Muscle layer of duodenum (tissue), 2 donors: ENCODE measurements around the gene SLC12A7.
A peak's percentile ranks its signal among the peaks of the same experiment; 100 is the strongest.

Experiments used
- H3K27ac ChIP-seq: one replicate; pipeline ENCODE4 v1.7.0; 2013; ENCODE audit warnings: mild to moderate bottlenecking, low read length
- H3K27me3 ChIP-seq: one replicate; pipeline ENCODE4 v1.7.0; 2013; ENCODE audit warnings: low read depth, mild to moderate bottlenecking, control low read depth, low read length
- H3K36me3 ChIP-seq, 2 donors: one replicate each; pipeline ENCODE4 v1.7.0; 2013; ENCODE audit warnings: low read length in 2 of 2, control low read depth in 1 of 2, mild to moderate bottlenecking in 1 of 2; ENCODE audit not compliant: insufficient read depth in 2 of 2, control insufficient read depth in 1 of 2
- H3K4me1 ChIP-seq, 2 donors: one replicate each; pipeline ENCODE4 v1.7.0; 2013; ENCODE audit warnings: low read length in 2 of 2, mild to moderate bottlenecking in 2 of 2, control low read depth in 1 of 2, moderate library complexity in 1 of 2; ENCODE audit not compliant: insufficient read depth in 2 of 2, control insufficient read depth in 1 of 2
- H3K4me3 ChIP-seq, 2 donors: one replicate each; pipeline ENCODE4 v1.7.0; 2013; ENCODE audit warnings: low read length in 2 of 2, low read depth in 1 of 2, mild to moderate bottlenecking in 1 of 2
- H3K9me3 ChIP-seq, 2 donors: one replicate each; pipeline ENCODE4 v1.7.0; 2013; ENCODE audit warnings: low read length in 2 of 2, control low read depth in 1 of 2, mild to moderate bottlenecking in 1 of 2; ENCODE audit not compliant: control insufficient read depth in 1 of 2
- donor health status: healthy.

Gene SLC12A7

DNA sequence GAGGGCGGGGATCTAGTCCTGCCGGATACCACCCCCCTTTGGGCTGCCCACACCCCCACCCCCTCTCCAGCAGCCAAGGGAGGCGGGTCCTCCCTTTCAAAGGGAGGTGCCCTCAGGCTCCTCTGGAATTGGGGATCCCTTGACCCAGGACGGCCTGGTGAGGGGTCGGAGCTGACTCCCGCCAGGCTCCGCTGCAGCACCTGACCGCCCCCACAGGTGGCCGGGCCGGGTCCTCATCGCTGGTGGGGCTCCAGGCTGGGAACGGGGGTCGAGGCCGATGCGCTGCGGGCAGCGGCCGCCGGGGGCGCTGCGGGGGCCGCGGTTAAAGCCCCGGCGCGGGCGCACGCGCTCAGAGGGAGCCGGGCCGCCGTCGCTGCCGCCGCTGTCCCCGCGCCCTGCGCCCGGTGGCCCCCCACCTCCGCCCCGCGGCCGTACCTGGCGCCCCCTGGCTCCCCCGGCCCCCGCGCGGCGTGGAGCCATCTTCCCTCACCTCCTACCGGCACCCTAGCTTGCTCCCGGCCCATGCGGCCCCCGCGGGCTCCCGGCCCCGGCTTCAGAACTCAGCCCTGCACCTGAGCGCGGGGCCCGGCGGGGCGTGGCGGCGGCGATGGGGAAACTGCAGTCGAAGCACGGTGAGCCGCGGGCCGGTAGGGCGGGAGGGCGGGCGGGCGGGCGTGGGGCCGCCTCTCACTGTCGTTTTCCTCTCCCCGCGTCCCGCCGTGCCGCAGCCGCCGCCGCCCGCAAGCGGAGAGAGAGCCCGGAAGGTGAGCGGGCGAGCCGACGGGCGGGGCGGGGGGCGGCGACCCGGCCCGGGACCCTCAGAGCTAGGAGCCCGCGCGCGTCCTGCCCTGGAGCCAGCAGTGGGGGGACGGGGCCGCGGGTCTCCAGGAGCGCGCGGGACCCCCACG, 103.2 kb downstream of the SLC12A7 start, which contains the start of gene NKD2:
NKD2 (plus strand) TSS at position 352 of the 908 bp plus-strand sequence; CDS start at position 608, 256 bp downstream.
- H3K27ac ChIP-seq, result no peak within 1 kb of the TSS
- peaks cover 0 to 38% of the 10 kb centered on the region in 2 donors for H3K4me1 ChIP-seq
- H3K9me3 ChIP-seq, result no peaks in the 10 kb centered on the region
- peaks cover 20% of the 10 kb centered on the region for H3K27me3 ChIP-seq
- no peaks in the 10 kb centered on the region for H3K36me3 ChIP-seq
- H3K4me3 ChIP-seq, result peak within 1 kb of the TSS; percentile 37 to 64

DNA sequence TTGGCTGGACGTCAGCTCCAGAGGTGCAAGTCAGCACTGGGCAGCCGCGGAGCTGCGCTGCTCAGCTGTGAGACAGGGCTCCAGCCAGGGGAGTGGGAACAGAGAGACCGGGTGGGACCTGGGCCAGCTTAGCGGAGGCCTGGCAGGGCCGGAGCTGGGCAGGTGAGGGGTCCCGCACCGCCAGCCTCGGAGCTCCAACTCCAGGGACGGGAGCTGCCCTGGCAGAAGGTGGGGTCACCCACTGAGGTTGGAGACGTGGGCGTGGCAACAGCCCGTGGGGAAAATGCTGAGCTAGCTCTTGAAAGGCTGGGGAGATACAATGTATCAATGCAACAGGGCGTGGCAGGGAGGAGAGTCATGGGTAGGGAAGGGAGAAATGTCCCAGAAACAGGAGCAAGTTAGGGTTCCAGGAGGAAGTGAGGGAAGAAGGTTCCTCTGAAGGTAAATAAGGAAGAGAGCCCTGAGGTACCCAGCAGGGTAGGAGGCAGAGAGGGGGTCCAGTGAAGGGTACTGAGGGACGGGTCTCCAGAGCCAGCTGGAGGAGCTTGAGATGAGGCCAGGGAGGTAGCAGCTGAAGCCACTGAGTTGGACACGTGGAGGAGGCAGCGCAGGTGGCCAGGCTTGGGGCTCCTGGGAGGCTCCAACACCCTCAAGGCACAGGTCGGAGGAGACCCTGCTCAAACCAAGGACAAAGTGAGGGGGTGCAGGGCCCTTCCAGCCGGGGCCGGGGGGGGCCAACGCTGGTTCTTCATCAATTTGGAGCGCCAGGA, 104.0 kb downstream of the SLC12A7 start:
- Histone ChIP-seq H3K36me3 (no peaks in the 10 kb centered on the region), H3K4me3 (peak overlapping the region in 1 of 2 donors; percentile 64), H3K4me1 (peaks cover 0 to 38% of the 10 kb centered on the region in 2 donors), H3K27ac (no peak overlapping the region), H3K27me3 (peaks cover 20% of the 10 kb centered on the region), H3K9me3 (no peaks in the 10 kb centered on the region)

DNA sequence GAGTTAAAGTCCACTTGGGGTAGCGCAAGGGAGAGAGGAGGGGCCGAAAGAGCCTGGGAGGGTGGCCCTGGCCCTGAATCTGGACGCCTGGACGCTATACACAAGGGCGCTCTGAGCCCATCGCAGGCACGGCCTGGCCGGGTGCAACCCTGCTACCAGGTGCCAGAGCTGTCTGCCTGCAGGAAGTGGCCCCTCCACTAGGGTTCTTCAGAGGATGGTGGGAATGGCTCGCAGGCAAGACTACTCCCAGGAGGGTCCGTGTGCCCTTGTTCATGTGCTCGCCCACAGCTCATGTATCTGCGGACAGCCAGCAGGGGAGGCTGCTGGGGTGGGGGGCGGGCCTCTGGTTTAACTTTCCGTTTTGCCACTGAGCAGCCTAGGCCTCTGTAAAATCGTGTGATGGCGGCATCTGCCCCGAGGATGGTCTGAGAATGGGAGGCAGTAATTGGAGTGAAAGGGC, 104.6 kb downstream of the SLC12A7 start:
- Histone ChIP-seq H3K36me3 (no peaks in the 10 kb centered on the region), H3K9me3 (no peaks in the 10 kb centered on the region), H3K4me3 (no peak overlapping the region), H3K27ac (no peak overlapping the region), H3K4me1 (peaks cover 0 to 38% of the 10 kb centered on the region in 2 donors), H3K27me3 (peaks cover 20% of the 10 kb centered on the region)

DNA sequence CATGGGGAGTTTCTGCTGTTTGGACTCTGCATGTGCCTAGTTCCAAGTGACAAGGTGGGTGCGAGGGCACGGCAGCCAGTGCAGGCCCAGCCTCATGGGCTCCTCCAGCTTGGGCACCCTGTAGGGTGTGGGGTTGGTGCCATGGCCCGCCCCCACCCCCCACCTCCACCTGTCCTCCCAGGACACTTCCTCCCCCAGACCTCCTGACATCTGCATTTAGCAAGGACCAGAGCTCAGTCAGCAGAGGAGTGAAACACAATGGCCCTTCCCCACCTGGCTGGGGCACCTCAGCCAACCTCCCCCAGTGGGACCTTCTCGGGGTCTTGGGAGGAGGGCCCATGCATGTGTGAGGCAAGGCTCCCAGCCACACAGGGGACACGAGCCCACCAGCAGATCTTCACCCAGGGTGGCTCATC, 105.2 kb downstream of the SLC12A7 start:
- H3K36me3 ChIP-seq, result no peaks in the 10 kb centered on the region
- peaks cover 20% of the 10 kb centered on the region for H3K27me3 ChIP-seq
- no peak overlapping the region for H3K27ac ChIP-seq
- H3K9me3 ChIP-seq, result no peaks in the 10 kb centered on the region
- peaks cover 0 to 38% of the 10 kb centered on the region in 2 donors for H3K4me1 ChIP-seq
- no peak overlapping the region for H3K4me3 ChIP-seq

DNA sequence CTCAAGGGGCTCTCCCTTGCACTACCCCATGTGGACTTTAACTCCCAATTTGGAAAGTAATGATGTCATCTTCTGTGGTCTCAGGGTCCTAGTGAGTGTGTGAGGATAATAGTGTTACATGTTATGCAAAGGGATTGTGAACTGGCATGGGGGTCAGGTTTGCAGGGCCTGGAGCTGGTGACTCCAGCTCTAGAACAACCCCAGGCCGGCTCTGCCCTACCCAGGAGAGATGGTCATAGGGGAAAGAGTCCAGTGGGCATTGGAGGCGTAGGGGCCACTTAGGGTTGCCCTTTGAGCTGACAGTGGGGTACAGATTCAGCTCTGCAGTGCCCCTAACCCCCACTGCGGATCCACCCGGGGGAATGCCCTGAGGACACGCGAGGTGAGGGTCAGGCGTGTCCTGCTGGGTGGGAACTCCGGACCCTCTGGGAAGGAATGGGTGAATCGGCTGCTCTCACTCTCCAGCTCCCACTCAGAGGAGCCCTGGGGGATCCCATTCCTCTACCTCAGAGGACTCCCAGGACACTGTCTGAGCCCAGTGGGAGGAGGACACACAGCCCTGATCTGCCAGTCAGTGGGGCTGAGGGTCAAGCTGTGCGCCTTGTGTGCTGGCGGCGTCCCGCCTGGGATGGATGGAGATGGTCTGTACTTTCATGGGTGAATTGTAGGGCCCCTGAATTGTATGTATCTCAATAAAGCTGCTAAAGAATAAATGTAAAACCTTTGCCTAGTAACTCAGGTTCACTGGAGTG, 105.8 kb downstream of the SLC12A7 start:
- H3K4me3 ChIP-seq, result no peak overlapping the region
- H3K9me3 ChIP-seq, result no peaks in the 10 kb centered on the region
- peaks cover 0 to 36% of the 10 kb centered on the region in 2 donors for H3K4me1 ChIP-seq
- H3K27ac ChIP-seq, result no peak overlapping the region
- peaks cover 16% of the 10 kb centered on the region for H3K27me3 ChIP-seq
- no peaks in the 10 kb centered on the region for H3K36me3 ChIP-seq

DNA sequence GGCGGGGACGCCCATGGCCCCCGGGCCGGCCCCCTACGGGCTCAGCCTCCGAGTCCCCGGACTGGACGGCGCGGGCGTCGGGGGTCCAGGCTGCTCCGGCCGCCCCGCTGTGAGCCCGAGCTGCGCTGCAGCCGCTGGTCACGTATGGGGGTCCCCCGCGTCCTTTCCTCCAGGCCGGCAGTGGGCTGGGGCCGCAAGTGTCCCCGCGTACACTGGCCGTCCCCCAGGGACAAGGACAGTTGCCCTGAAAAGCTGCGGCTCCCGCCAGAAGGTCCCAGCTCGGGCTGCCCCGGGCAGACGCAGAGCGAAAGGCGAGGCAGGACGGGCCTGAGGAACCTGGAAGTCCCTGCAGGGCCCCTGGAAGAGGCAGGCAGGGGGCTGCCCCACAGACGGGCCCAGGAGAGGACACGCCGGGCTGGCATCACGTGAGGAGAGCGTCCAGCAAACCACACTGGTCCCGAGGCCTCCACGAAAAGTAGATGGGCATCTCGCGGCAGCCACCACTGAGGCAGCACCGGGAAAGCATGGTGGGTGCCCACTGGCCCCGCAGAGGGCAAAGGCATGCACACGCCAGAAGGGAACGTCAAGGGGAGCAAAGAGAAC, 106.5 kb downstream of the SLC12A7 start:
- Histone ChIP-seq H3K9me3 (no peaks in the 10 kb centered on the region), H3K36me3 (no peaks in the 10 kb centered on the region), H3K27ac (no peak overlapping the region), H3K27me3 (peaks cover 10% of the 10 kb centered on the region), H3K4me1 (peaks cover 0 to 29% of the 10 kb centered on the region in 2 donors), H3K4me3 (peak overlapping the region in 1 of 2 donors; percentile 69)

DNA sequence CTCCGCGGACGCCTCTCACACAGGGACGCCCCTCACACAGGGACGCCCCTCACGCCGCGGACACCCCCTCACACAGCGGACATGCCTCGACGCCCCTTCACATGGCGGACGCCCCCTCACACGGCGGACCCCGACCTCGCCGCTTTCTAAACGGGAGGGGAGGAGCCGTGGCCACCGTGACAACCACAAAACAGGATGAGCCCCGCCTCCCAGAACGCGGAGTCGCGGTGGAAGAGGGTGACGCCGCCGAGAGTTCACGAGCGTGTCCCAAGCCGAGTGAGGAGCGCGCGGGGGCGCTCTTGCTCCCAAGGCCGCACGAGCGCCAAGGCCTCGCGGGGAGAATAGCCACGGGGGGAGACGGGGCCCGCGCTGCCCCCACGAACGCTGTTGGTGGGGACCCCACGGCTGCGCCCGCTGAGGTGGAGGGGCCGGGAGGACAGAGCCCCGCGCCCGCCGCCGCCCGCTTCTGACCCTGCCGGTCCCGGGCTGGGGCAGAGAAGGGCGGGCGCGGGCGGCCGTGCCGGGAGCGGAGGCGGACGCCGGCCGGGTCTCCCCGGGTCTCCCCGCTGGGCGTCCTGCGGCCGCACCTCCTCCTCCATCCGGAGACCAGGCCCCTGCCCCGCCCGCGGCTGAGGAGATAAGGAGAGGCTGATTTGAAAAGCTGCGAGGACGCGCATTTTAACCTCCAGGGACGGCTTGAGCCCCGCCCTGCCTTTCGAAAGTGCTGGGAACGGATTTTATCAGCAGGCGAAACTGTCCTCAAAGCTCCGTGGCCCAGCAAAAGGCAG, 107.2 kb downstream of the SLC12A7 start:
- Histone ChIP-seq H3K27me3 (peaks cover 3% of the 10 kb centered on the region), H3K27ac (no peak overlapping the region), H3K9me3 (no peaks in the 10 kb centered on the region)

DNA sequence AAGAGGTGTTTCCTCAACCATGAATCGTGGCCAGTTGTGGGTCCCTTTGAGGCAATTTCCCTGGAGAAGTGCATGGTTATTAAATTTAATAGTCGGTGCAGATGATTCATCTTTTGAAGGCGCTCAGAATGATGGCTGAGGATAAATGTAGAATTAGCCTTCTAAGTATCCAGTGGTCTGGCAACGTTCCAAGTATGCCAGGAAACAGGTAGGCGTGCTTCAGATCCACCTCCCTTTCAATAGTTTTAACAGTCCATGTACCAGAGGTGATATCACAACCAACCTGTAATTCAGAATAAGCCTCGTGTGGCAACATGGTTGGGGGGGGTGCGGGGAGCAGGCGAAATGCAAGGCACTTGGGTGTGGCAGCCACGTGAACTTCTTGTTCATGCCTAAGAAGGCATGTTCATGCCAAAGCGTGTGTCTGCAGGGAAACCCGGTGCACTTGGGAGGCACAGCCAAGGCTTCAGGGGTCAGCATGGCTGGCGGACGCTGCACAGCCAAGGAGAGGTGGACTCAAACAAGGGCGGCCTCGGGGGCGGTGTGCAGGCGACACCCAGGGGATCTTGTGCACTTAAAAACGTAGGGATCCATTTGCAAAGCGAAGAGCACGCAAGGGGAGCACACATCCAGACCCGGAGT, 108.4 kb downstream of the SLC12A7 start:
- H3K4me3 ChIP-seq, result no peak overlapping the region
- H3K9me3 ChIP-seq, result no peaks in the 10 kb centered on the region
- H3K27me3 ChIP-seq, result no peaks in the 10 kb centered on the region
- no peaks in the 10 kb centered on the region for H3K36me3 ChIP-seq
- H3K4me1 ChIP-seq, result peaks cover 0 to 24% of the 10 kb centered on the region in 2 donors
- H3K27ac ChIP-seq, result no peak overlapping the region

More for the DNA sequence above, 107.2 kb downstream of the SLC12A7 start:
- peak overlapping the region; percentile 1 to 69 for H3K4me3 ChIP-seq
- H3K36me3 ChIP-seq, result no peaks in the 10 kb centered on the region
- peaks cover 0 to 22% of the 10 kb centered on the region in 2 donors for H3K4me1 ChIP-seq

DNA sequence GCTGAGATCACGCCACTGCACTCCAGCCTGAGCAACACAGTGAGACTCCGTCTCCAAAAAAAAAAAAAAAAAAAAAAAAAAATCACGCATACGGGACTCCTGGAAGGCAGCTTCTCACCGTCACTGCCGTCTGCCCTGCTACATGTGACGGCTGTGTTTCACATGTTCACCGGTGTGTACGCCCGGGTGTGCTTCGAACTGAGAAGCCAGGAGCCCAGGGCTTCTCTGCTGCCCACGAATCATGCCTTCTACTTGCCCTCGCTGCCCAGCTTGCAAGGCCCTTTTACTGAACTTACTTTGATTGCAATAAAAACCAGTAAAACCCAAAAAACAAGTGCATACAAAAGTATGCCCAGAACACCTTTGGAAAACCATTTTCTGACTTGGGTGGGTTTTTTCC, 109.0 kb downstream of the SLC12A7 start:
- Histone ChIP-seq H3K9me3 (no peaks in the 10 kb centered on the region), H3K27ac (no peak overlapping the region), H3K36me3 (no peaks in the 10 kb centered on the region), H3K27me3 (no peaks in the 10 kb centered on the region), H3K4me3 (no peak overlapping the region), H3K4me1 (peaks cover 0 to 29% of the 10 kb centered on the region in 2 donors)

DNA sequence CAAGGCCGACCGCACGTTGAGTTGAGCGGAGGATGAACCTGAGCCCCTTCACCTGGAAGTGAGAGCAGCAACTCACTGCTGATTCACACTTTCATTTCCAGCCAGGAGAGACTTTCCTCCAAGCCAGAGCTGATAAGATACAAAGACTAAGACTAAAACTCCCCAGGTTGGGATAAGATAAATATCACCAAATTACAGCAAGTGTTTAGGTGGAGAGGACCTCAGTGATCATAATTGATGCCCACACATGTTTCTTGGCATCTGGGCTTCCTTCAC, 109.7 kb downstream of the SLC12A7 start:
- Histone ChIP-seq H3K9me3 (no peaks in the 10 kb centered on the region), H3K4me3 (no peak overlapping the region), H3K4me1 (peaks cover 0 to 29% of the 10 kb centered on the region in 2 donors), H3K27ac (no peak overlapping the region), H3K27me3 (no peaks in the 10 kb centered on the region), H3K36me3 (no peaks in the 10 kb centered on the region)
